22Rv1 (cell line): ENCODE data around the gene NAB2.

Experiments
- H3K27ac ChIP-seq: fragments of 450-650 bp; 2 replicates; pipeline ENCODE4 v1.5.1; 2017
- ZFX ChIP-seq: fragments of 450-650 bp; IDR thresholded peaks from 2 replicates; pipeline ENCODE4 v1.6.1; 2017; ENCODE audit warnings: antibody characterized with exemption, borderline replicate concordance
- TF ChIP-seq, protein P1 (sequence below): fragments of 450-650 bp; IDR thresholded peaks from 2 replicates; pipeline ENCODE4 v1.5.1; 2017; ENCODE audit warnings: mild to moderate bottlenecking

NAB2 gene

DNA sequence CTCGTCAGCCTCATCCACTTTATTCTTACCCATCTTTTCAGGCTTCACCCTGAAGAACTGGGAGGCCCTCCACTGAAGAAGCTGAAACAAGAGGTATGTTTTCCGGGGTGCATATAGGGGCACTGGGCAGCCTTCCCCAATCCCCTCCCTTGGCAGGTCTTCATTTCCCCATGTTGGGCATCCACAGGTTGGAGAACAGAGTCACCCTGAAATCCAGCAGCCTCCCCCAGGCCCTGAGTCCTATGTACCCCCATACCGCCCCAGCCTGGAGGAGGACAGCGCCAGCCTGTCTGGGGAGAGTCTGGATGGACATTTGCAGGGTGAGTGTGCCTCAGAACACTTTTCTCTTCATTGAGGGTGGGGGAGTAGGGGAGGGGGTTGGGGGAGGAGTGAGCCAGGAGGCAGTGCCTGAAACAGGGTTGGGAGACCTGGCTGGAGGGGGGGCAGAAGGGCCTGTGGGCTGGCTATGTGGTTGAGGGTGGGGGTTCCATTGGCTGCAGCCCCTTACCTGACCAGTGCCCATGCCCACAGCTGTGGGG is 4.0 kb downstream of the NAB2 start:
- no peak for TF ChIP-seq ZFX
- TF ChIP-seq, protein P1, sequence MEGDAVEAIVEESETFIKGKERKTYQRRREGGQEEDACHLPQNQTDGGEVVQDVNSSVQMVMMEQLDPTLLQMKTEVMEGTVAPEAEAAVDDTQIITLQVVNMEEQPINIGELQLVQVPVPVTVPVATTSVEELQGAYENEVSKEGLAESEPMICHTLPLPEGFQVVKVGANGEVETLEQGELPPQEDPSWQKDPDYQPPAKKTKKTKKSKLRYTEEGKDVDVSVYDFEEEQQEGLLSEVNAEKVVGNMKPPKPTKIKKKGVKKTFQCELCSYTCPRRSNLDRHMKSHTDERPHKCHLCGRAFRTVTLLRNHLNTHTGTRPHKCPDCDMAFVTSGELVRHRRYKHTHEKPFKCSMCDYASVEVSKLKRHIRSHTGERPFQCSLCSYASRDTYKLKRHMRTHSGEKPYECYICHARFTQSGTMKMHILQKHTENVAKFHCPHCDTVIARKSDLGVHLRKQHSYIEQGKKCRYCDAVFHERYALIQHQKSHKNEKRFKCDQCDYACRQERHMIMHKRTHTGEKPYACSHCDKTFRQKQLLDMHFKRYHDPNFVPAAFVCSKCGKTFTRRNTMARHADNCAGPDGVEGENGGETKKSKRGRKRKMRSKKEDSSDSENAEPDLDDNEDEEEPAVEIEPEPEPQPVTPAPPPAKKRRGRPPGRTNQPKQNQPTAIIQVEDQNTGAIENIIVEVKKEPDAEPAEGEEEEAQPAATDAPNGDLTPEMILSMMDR, result no peak
- peak overlapping the region; percentile 97; the same call in 1 of the 2 replicates for H3K27ac ChIP-seq

GRCh38 chr12:57093415-57094207 is 4.7 kb downstream of the NAB2 start:
- no peak for TF ChIP-seq ZFX
- TF ChIP-seq, protein P1, result peak; percentile 87
- peak overlapping the region; percentile 47; the same call in 1 of the 2 replicates for H3K27ac ChIP-seq

- no peak for TF ChIP-seq ZFX
- TF ChIP-seq, protein P1, result no peak
- H3K27ac ChIP-seq, result peak overlapping the region; percentile 47
These were observed 5.6 kb downstream of the NAB2 start for GRCh38 chr12:57094208-57095160.

DNA sequence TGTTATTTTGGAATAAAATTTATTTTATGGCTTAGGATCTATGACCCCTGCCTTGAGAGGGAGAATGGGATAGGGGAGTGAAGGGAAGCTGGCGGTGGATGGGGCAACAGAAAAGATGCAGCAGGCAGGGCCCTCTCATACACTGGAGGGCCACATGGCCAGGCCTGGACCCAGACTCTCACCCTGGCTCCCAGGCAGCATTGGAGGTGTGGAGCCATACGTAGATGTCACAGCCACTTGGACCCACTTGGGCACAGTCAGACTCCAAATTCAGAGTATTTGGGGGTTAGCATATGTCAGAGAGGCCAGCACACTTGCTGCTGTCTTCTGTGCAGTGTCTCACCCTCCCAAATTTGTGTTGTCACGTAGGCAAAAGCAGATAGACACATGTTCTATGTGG is 6.5 kb downstream of the NAB2 start:
- H3K27ac ChIP-seq, result peak overlapping the region; percentile 47
- TF ChIP-seq, protein P1, result no peak
- no peak for TF ChIP-seq ZFX

GRCh38 chr12:57096099-57096572 is 7.2 kb downstream of the NAB2 start:
- no peak for TF ChIP-seq ZFX
- TF ChIP-seq, protein P1, result no peak
- peak overlapping the region; percentile 47 for H3K27ac ChIP-seq

DNA sequence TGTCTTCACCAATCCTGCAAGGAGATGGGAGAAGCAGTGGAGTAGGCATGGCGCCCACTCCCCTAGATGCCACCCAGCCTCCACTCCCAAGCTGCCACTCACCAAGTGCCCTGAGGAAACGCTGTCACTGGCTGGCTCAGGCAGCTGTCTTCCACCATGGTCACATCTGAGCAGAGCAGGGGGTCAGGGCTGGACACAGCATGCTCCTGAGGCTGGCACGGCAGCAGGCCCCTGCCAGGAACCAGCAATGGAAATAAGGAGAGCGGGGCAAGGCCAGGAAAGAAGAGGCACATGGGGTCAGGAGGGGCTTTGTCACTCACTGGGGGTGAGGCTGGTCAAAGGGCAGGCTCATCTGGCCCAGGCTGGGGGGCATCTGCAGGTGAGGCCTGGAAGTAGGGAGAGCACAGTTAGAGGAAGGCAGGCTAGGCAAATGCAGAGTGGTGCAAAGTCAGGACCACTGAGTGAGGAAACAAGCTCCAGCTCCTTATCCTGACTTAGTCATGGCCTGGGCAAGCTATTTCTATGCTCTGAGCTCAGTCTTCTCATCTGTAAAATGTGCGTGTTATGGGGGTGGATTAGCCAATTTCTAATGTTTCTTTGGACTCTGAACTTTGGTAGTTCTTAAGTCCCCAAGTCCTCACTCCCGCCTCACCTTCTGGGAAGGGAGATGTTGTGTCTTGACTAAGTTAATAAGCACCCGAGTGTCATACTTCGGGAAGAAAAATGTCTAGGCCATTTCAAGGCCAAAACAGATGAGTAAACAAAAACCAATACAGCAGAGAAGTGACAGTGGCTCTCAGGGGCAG is 8.0 kb downstream of the NAB2 start:
- peak overlapping the region; percentile 47 for H3K27ac ChIP-seq
- TF ChIP-seq, protein P1, result no peak
- TF ChIP-seq ZFX, result no peak
